Adrenal gland (tissue), 12 donors: Measurements from ENCODE around the gene CLMP. TPM values are rescaled to one million over a fixed set of nuclear protein-coding genes. Genes with fewer than 3 reads are reported as not detected.

Experiments used
- DNase-seq, 7 donors: peaks; one replicate each; pipeline ENCODE4 v3.0.0-alpha.2; 2019 to 2020
- H3K27ac ChIP-seq, 5 donors: fragments of 200-600 bp; sonication (generic) in 4 of 5; 1 replicate in 3 of 5; 2 replicates in 2 of 5; pipeline versions ENCODE4 v1.5.1 to v1.8.0; 2016 to 2020; ENCODE audit warnings: mild to moderate bottlenecking in 1 of 5
- H3K27me3 ChIP-seq: fragments of 200-600 bp; 2 replicates; pipeline ENCODE4 v1.8.0; 2021
- H3K36me3 ChIP-seq, 2 donors: fragments of 200-600 bp; replicated peaks in 1 of 2; 1 replicate in 1 of 2; 2 replicates in 1 of 2; pipeline versions ENCODE4 v1.5.1 to v1.8.0; 2018 to 2022
- H3K4me1 ChIP-seq, 2 donors: fragments of 200-600 bp; replicated peaks in 1 of 2; 1 replicate in 1 of 2; 2 replicates in 1 of 2; pipeline versions ENCODE4 v1.5.1 to v1.8.0; 2018 to 2021
- H3K4me3 ChIP-seq, 4 donors: fragments of 200-600 bp; sonication (generic) in 3 of 4; one replicate each; pipeline ENCODE4 v1.5.1; 2016 to 2018
- H3K9me3 ChIP-seq, 3 donors: fragments of 200-600 bp; sonication (generic) in 1 of 3; replicated peaks in 1 of 3; 1 replicate in 2 of 3; 2 replicates in 1 of 3; pipeline versions ENCODE4 v1.5.1 to v1.8.0; 2016 to 2021
- CTCF ChIP-seq, 6 experiments: fragments of 450-650 bp in 4 of 6; fragments of 200-600 bp in 2 of 6; sonication (generic) in 1 of 6; IDR thresholded peaks; 1 replicate in 5 of 6; 2 replicates in 1 of 6; pipeline versions ENCODE4 v1.5.1 to v1.8.0; 2016 to 2021; ENCODE audit warnings: antibody characterized with exemption in 6 of 6, mild to moderate bottlenecking in 2 of 6, moderate library complexity in 1 of 6
- POLR2A ChIP-seq, 2 donors: fragments of 450-650 bp; IDR thresholded peaks; one replicate each; pipeline ENCODE4 v1.6.1; 2017; ENCODE audit warnings: antibody characterized with exemption in 2 of 2, mild to moderate bottlenecking in 2 of 2, moderate library complexity in 1 of 2
- WGBS, 4 donors: extraction: QIAGEN DNeasy Blood & Tissue Kit in 2 of 4; methylation state at CpG; one replicate each; pipeline versions ENCODE4 v1.1.5 to v1.1.7; 2013 to 2017; 5-methylcytosine and 5-hydroxymethylcytosine counted together
- intact Hi-C, 2 donors: fragments of 100-400 bp; cut with DNase I; formaldehyde crosslinking; loops; one replicate each; pipeline versions ENCODE4 v1.14.1 to v1.15.0; 2022 to 2023
- polyA plus RNA-seq, 3 donors: library from polyadenylated mRNA; stranded (reverse); fragments of 200-250 nt in 2 of 3; fragments of 350-450 nt in 1 of 3; fragmentation: Illumina TruSeq in 1 of 3; extraction: RNeasy Lipid Tissue Mini Kit (QIAGEN cat#74804) in 1 of 3; gene quantifications; one replicate each; pipeline ENCODE4 v1.2.3, GENCODE V29; 2013 to 2014
- total RNA-seq, 9 donors: library from RNA; depleted of rRNA in 4 of 9; stranded (reverse); fragments of >200 nt in 4 of 9; fragments of 120-200 nt in 1 of 9; fragmentation: NEBNext Ultra II Directional in 1 of 9; extraction: Animal tissue kit (Norgen Biotek cat#: 25700) in 1 of 9; gene quantifications; one replicate each; pipeline versions ENCODE4 v1.1.0 to v1.2.4, GENCODE V29; 2013 to 2023
- donor health status: healthy with polysubstance abuse.
- donor health status: Bipolar disorder and iron deficiency.
- donor health status: DM: yes; HTN: yes; CAD: no.
- donor health status: DM: no; HTN: no; CAD: no.
- donor health status: DM: no; HTN: no; CAD: no.
- donor health status: DM: yes; HTN: yes; CAD: no.

Gene CLMP
- total and polyA plus RNA-seq, 12 donors: 3.8 to 36.6 (median 19.8) TPM

- H3K9me3 ChIP-seq: no peaks in the 10 kb centered on the region
- no peak for DNase-seq
- H3K4me3 ChIP-seq: no peak overlapping the region
- intact Hi-C loops: loop anchor here in 1 of 2 donors (10.0 kb wide), 1 partner anchor 77 kb away; no protein-coding TSS in a partner anchor
- no peaks in the 10 kb centered on the region for H3K27me3 ChIP-seq
- H3K4me1 ChIP-seq: no peaks in the 10 kb centered on the region
- TF ChIP-seq CTCF (IDR thresholded peaks at IDR 0.05) (no peak), POLR2A (IDR thresholded peaks at IDR 0.05) (no peak)
- WGBS, 4 donors: 90 to 94% (median 91%) methylated on average over 5 of the region's 5 CpGs
- H3K27ac ChIP-seq: no peak overlapping the region
- no peaks in the 10 kb centered on the region for H3K36me3 ChIP-seq
Measured at GRCh38 chr11:123168241-123168640, 26.8 kb downstream of the CLMP start.

GRCh38 chr11:123166071-123166559 is 28.9 kb downstream of the CLMP start:
- H3K4me3 ChIP-seq: no peak overlapping the region
- H3K9me3 ChIP-seq: no peaks in the 10 kb centered on the region
- H3K27me3 ChIP-seq: no peaks in the 10 kb centered on the region
- intact Hi-C loops: loop anchor here in 1 of 2 donors (10.0 kb wide), 1 partner anchor 79 kb away; no protein-coding TSS in a partner anchor
- peak in 5 of 6 experiments; percentile 13 to 48 (median 43) for TF ChIP-seq CTCF (IDR thresholded peaks at IDR 0.05)
- no peak for TF ChIP-seq POLR2A (IDR thresholded peaks at IDR 0.05)
- no peaks in the 10 kb centered on the region for H3K36me3 ChIP-seq
- H3K4me1 ChIP-seq: no peaks in the 10 kb centered on the region
- peak in 5 of 7 donors; percentile 23 to 66 (median 48) for DNase-seq
- H3K27ac ChIP-seq: peak overlapping the region in 1 of 5 donors; percentile 40
- WGBS, 4 donors: 62 to 70% (median 64%) methylated on average over 10 of the region's 10 CpGs

- Histone ChIP-seq H3K36me3 (no peaks in the 10 kb centered on the region), H3K27ac (no peak overlapping the region), H3K27me3 (no peaks in the 10 kb centered on the region), H3K9me3 (no peaks in the 10 kb centered on the region), H3K4me3 (no peak overlapping the region), H3K4me1 (no peaks in the 10 kb centered on the region)
- intact Hi-C loops: loop anchor here in 1 of 2 donors (10.0 kb wide), 1 partner anchor 80 kb away; no protein-coding TSS in a partner anchor
- TF ChIP-seq POLR2A (IDR thresholded peaks at IDR 0.05) (no peak), CTCF (IDR thresholded peaks at IDR 0.05) (no peak)
- DNase-seq: no peak
- WGBS, 4 donors: 86 to 95% (median 88%) methylated on average over 7 of the region's 7 CpGs
Measured at GRCh38 chr11:123164732-123165450, 30.2 kb downstream of the CLMP start.

GRCh38 chr11:123163621-123164020 is 31.4 kb downstream of the CLMP start:
- TF ChIP-seq POLR2A (IDR thresholded peaks at IDR 0.05) (no peak), CTCF (IDR thresholded peaks at IDR 0.05) (no peak)
- WGBS, 4 donors: 90 to 97% (median 95%) methylated on average over 4 of the region's 4 CpGs
- intact Hi-C loops: loop anchor here in 1 of 2 donors (10.0 kb wide), 1 partner anchor 81 kb away; no protein-coding TSS in a partner anchor

More at GRCh38 chr11:123163621-123164020, 31.4 kb downstream of the CLMP start:
- no peak overlapping the region for H3K27ac ChIP-seq
- no peaks in the 10 kb centered on the region for H3K36me3 ChIP-seq
- DNase-seq: no peak
- H3K4me3 ChIP-seq: no peak overlapping the region
- H3K9me3 ChIP-seq: no peaks in the 10 kb centered on the region
- H3K27me3 ChIP-seq: no peaks in the 10 kb centered on the region
- H3K4me1 ChIP-seq: no peaks in the 10 kb centered on the region
